Posterior vena cava (tissue), 2 donors: Measurements from ENCODE around the gene ISOC2. TPM values are rescaled to one million over a fixed set of nuclear protein-coding genes. Genes with fewer than 3 reads are reported as not detected.
"Not testable (repeated sequence)": the region's sequence is repeated elsewhere in the genome, so short reads cannot be mapped to it uniquely, and the experiment has no call there.

Experiments used
- DNase-seq: peaks from one replicate; pipeline ENCODE4 v3.0.0-alpha.2; 2020; ENCODE audit warnings: low spot score
- intact Hi-C, 2 donors: fragments of 100-400 bp; cut with DNase I; formaldehyde crosslinking; loops; one replicate each; pipeline versions ENCODE4 v1.14.1 to v1.14.2; 2022 to 2023
- total RNA-seq, 2 donors: library from RNA; stranded (reverse); fragmentation: NEBNext Ultra II Directional; extraction: Animal tissue kit (Norgen Biotek cat#: 25700); gene quantifications; one replicate each; pipeline ENCODE4 v1.2.1, GENCODE V29; 2021
- donor health status: DM: yes; HTN: yes; CAD: no.
- donor health status: DM: yes; HTN: yes; CAD: no.

ISOC2 gene
- total RNA-seq, 2 donors from 2014 or later, result 23.1 to 25.1 TPM

- DNase-seq, intact Hi-C loops: not testable (repeated sequence)
Observed at GRCh38 chr19:55448175-55448490, 13.3 kb downstream of the ISOC2 start.

GRCh38 chr19:55447421-55448174 lies 13.8 kb downstream of the ISOC2 start:
- intact Hi-C loops, result no loop called here

GRCh38 chr19:55446060-55446459 lies 15.4 kb downstream of the ISOC2 start:
- intact Hi-C loops, result no loop called here
- DNase-seq, result no peak

More at GRCh38 chr19:55447421-55448174, 13.8 kb downstream of the ISOC2 start:
- no peak for DNase-seq

GRCh38 chr19:55444646-55445045 lies 16.8 kb downstream of the ISOC2 start:
- DNase-seq, result no peak
- intact Hi-C loops, result no loop called here

GRCh38 chr19:55443824-55444480 lies 17.5 kb downstream of the ISOC2 start:
- no peak for DNase-seq

GRCh38 chr19:55443045-55443823 lies 18.2 kb downstream of the ISOC2 start, which contains the start of gene SHISA7:
SHISA7 (minus strand) TSS chr19:55443300; CDS start chr19:55442863, 437 bp downstream.
- intact Hi-C loops, result no loop called here
- no peak for DNase-seq

More at GRCh38 chr19:55443824-55444480, 17.5 kb downstream of the ISOC2 start:
- intact Hi-C loops, result no loop called here

- intact Hi-C loops, result no loop called here
- no peak for DNase-seq
Observed at GRCh38 chr19:55442372-55442961, 19.0 kb downstream of the ISOC2 start.

- intact Hi-C loops, result no loop called here
- no peak for DNase-seq
Observed at GRCh38 chr19:55441692-55442321, 19.6 kb downstream of the ISOC2 start.

GRCh38 chr19:55441319-55441691 lies 20.1 kb downstream of the ISOC2 start:
- intact Hi-C loops, result no loop called here
- no peak for DNase-seq

- no peak for DNase-seq
- intact Hi-C loops, result no loop called here
Observed at GRCh38 chr19:55440411-55441105, 20.9 kb downstream of the ISOC2 start.

GRCh38 chr19:55439052-55439451 lies 22.4 kb downstream of the ISOC2 start:
- no peak for DNase-seq
- intact Hi-C loops, result loop anchor here in 1 of 2 donors (10.0 kb wide), 1 partner anchor 304 kb away; no protein-coding TSS in a partner anchor

- DNase-seq, result no peak
- intact Hi-C loops, result loop anchor here in 1 of 2 donors (10.0 kb wide), 1 partner anchor 303 kb away; no protein-coding TSS in a partner anchor
Observed at GRCh38 chr19:55437410-55437809, 24.0 kb downstream of the ISOC2 start.

GRCh38 chr19:55436847-55437246 lies 24.6 kb downstream of the ISOC2 start:
- DNase-seq, result no peak
- intact Hi-C loops, result loop anchor here in 1 of 2 donors (10.0 kb wide), 1 partner anchor 302 kb away; no protein-coding TSS in a partner anchor

- no peak for DNase-seq
- intact Hi-C loops, result loop anchor here in 1 of 2 donors (10.0 kb wide), 1 partner anchor 300 kb away; no protein-coding TSS in a partner anchor
Observed at GRCh38 chr19:55435020-55435419, 26.4 kb downstream of the ISOC2 start.

- DNase-seq, result no peak
- intact Hi-C loops, result loop anchor here in 1 of 2 donors (10.0 kb wide), 1 partner anchor 300 kb away; no protein-coding TSS in a partner anchor
Observed at GRCh38 chr19:55434356-55434919, 27.0 kb downstream of the ISOC2 start.

- no peak for DNase-seq
- intact Hi-C loops, result loop anchor here in 1 of 2 donors (1.0 to 10.0 kb wide), 2 partner anchors 39 to 298 kb away; no protein-coding TSS in a partner anchor
Observed at GRCh38 chr19:55433292-55433691, 28.1 kb downstream of the ISOC2 start.

- DNase-seq, result no peak
- intact Hi-C loops, result loop anchor here in 1 of 2 donors (10.0 kb wide), 1 partner anchor 298 kb away; no protein-coding TSS in a partner anchor
Observed at GRCh38 chr19:55432241-55432959, 29.0 kb downstream of the ISOC2 start.
